ENCODE results near the gene CLDN10.
"Not testable (repeated sequence)": the region's sequence is repeated elsewhere in the genome, so short reads cannot be mapped to it uniquely, and the experiment has no call there.

The CLDN10 gene, protein sequence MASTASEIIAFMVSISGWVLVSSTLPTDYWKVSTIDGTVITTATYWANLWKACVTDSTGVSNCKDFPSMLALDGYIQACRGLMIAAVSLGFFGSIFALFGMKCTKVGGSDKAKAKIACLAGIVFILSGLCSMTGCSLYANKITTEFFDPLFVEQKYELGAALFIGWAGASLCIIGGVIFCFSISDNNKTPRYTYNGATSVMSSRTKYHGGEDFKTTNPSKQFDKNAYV

DNA sequence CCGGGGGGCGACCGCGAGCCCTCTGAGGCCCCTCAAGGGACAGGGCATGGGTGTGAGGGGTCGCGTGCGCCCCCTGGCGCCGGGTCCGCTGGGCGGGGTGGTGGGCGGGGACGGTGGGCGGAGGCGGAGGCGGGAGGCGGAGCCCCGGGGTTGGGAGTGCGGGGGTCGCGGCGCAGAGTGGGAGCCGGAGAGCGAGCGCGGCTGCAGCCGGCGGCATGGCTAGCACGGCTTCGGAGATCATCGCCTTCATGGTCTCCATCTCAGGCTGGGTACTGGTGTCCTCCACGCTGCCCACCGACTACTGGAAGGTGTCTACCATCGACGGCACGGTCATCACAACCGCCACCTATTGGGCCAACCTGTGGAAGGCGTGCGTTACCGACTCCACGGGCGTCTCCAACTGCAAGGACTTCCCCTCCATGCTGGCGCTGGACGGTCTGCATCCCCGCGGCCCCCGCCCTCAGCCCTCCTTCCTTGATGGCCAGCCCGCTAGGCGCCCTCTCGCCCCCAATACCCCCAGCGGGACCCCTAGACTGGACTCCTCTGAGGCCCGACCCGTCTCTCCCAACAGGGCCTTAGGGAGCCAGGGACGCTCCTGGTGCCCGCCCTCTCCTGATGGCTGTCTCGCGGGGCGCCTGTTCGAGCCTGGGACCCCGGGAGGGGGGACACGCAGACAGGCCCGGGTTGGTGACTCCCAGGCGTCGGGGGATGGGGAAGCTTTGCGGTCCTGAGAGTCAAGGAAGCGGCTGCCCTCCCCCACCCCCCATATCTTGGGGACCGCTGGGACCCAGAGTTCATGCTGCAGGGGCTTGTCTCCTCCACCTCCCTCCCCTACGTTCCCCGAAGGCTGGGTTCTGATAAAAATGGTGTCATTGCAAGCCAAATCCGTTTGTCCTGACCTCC is at the start of gene CLDN10:
TSS of gene CLDN10 (plus strand) at position 182 of the 903 bp plus-strand sequence. CDS start at position 216, 34 bp downstream.
- peak; percentile 75 for DNase-seq (ENCODE audit: low spot score)

DNA sequence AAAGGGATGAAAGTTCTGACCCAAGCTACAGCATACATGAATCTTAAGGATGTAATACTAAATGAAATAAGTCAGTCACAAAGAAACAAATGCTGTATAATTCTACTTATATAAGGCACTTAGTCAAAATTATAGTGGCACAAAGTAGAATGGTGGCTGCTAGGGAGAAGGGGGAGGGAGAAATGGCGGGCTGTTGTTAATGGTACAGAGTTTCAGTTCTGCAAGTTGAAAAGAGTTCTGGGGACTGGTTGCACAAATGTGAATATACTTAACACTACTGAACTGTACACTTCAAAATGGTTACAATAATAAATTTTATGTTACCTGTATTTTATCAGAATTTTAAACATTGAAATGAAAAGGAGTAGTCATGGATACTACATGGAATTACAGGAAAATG is 48.9 kb upstream of the CLDN10 start:
- DNase-seq (ENCODE audit: low spot score) = no peak

DNA sequence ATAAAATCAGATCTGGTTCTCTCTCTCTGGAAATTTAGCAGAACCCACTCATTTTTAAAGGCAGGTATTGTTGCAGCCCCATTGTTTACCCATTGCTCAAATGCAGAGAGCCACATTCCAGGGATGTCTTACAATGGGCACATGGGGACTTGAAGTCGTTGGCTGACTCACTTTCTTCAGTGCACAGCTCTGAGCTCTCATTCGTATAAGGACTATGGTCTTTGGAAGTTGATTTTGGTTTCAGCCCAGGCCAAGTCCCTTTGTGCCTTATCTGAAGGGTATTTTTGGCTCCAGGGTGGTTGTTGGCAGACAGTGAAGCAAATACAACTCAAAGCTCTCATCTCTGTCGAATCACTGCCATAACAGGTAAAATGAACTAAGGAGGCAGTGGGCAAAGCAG is 47.3 kb upstream of the CLDN10 start:
- DNase-seq (ENCODE audit: low spot score) = no peak

DNA sequence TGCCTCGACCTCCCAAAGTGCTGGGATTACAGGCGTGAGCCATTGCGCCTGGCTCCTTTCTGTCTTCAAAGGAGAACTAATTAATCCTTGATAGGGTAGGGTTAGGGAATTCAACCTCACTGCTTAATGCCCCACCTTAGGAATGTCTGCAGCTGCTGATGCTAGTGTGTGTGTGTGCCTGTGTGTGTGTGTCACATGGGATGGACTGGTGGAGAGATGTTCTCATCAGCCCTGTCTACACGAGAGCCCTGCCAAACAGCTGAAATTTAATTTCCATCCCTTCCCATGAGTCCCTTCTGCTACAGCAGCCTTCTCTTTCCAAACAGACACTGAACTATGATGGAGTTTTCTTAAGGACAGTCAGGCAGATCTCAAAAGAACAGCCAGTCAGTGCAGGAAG is 46.5 kb upstream of the CLDN10 start:
- no peak for DNase-seq (ENCODE audit: low spot score)

DNA sequence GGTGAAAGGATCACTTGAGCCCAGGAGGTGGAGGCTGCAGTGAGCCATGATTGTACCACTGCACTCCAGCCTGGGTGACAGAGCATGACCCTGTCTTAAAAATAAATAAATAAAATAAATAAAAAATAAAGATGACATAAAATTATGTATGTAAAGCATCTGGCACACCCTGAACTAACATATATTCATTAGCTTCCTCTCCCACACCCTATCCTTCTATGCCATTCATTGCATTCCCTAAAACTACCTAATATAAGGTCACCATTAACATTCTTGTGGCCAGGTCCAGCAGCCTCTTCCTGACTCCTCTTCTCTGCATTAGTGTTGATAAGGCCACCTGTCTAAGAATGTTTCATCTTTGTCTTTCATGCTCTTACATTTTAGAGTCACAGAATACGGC is 44.5 kb upstream of the CLDN10 start:
- no peak for DNase-seq (ENCODE audit: low spot score)

DNA sequence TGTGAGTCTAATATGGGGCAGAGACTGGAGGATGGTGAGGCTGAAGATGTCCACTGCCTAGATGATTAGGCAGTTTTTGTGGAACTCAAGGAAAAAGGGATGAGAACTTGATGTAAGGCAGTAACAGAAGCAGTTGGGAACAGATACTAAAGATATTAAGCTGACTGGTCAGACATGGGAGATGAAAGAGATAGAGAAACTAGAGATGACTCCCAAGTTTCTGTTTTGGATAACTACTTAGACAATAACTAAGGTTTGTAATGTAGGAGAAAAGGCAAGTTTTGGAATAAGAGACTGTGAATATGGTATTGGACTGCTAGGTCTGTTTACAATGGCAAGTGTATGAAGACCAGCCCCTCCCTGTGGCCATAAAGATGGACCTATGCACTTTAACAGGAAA is 43.5 kb upstream of the CLDN10 start:
- DNase-seq (ENCODE audit: low spot score) = no peak

DNA sequence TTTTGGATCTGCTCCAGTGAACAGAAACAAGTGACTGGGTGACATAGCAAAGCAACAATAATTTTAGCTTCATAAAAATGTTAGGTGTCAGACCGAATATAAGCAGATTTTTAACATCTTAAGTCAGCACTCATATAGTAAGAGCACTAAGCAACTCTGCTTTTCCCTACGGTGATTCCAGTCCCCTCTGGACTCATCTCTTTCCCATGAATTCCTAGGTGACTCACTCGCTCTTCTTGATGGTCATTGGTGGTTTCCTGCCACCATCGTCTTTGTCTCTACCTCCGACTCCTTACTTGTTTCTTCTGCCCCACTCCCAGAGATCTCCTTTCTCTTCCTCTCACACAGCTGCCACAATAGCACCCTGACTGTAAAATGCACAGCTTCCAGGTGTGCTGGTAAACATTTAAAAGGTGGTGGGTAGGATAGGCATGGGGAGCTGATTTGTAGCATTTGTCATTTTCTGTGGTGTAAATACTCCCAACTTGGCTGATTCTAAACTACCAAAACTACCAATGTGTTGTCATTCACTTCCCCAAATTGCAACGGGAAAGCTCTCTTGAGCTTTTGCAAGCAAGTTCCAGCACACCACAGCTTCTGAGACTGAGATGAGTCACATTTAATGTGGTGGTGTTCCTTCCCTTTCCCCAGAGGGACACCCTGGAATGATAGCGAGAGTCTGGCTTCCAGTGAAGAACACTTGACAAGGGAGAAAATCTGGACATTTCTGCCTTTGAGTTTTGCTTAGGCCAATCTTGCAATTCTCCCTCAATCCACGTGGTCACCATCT is 42.8 kb upstream of the CLDN10 start:
- no peak for DNase-seq (ENCODE audit: low spot score)

DNA sequence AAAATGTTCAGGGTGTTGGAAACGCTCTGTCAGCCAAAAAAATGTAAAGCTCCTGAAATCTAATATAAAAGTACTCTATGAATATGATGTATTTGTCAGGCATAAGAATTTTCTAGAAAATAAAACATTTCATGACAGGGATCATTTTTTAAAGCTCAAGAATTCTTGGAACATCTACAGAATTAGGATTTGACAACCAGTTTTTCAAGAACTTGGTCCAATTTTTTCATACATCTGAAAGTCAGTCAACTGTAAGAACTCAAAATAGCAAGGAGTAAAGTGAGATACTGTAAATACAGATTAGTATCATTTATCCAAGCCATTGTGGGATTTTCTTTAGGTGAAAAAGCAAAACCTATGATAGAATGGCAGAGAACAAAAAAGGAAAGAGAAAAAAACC is 41.6 kb upstream of the CLDN10 start:
- no peak for DNase-seq (ENCODE audit: low spot score)

DNA sequence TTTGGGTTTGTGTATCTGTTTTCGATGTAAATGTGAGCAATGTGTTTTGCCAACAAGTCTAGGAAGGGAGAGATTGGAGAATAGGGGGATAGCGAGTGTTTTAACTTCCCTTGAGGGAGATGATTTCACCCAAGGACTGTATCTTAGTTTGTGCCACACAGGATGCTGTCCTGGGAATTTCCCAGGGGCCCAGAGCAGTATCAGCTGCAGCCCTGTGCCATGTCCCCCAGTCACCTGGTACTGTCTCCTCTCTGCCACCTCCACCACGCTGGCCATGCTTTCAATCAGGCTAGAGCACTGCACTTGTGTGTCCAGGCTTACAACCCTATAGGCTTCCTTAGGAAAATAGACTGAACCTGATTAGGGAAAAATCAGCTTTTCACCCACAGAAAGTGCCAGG is 40.1 kb upstream of the CLDN10 start:
- DNase-seq (ENCODE audit: low spot score) = no peak

DNA sequence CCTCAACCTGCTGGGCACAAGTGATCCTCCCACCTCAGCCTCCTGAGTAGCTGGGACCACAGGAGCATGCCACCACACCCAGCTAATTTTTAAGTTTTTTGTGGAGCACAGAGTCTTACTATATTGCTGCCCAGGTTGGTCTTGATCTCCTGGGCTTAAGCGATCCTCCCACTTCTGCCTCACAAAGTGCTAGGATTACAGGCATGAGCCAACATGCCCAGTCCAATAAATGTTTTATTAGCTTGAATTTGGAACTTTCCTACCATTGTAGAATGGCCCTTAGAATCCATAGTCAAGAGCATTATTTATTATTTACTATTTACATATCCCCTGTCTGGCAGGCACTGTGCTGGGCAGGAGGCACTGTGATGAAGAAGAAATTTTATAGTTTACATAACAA is 39.6 kb upstream of the CLDN10 start:
- DNase-seq (ENCODE audit: low spot score) = no peak

DNA sequence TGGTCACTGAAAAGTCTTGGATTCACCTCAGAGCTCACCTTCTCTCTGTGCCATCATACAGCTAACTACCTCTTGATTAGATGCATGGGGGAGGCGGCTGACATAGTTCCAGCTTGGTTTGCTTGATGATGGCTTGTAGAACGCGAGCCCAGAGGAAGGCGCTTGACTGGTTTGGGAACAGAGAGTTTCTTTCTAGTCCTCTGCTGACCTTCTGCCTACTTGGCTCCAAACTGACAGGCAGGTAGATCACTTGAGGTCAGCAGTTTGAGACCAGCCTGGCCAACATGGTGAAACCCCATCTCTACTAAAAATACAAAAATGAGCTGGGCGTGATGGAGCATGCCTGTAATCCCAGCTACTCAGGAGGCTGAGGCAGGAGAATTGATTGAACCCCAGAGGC is 36.9 kb upstream of the CLDN10 start:
- not testable (repeated sequence) for DNase-seq (ENCODE audit: low spot score)

DNA sequence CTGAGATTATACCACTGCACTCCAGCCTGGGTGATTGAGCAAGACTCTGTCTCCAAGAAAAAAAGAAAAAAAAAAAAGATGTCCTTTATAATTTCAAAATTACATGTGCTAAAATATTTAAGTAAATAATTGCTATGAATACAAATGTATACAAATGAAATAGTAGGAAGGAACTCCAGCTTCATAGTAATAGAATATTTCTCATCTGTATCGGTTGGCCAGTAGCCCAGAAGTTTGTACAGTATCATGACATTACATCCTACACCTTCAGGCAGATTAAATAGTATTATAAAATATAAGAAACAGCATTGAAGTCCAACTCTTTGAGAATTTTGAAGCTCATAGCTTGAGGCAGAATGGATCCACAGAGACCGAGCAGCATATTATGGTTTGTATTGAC is 36.5 kb upstream of the CLDN10 start:
- no peak for DNase-seq (ENCODE audit: low spot score)

DNA sequence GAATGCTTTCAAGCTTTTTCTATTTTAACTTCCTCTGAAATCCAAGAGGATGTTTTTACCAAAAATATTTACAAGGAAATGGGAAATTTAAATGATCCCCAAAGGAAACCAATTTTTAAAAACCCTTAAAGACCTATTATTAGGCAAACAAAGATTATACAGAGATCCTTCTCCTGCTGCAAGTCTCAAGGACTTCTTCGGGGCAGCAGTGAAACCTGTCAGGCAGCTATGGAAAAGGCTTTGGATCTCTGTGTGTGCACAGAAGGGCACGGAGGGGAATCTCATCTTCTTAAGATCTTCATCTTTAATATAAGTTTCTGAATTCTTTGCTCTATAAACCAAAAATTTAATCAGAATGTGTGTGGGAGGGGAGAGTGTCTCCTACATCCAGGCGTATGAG is 36.0 kb upstream of the CLDN10 start:
- DNase-seq (ENCODE audit: low spot score) = no peak

DNA sequence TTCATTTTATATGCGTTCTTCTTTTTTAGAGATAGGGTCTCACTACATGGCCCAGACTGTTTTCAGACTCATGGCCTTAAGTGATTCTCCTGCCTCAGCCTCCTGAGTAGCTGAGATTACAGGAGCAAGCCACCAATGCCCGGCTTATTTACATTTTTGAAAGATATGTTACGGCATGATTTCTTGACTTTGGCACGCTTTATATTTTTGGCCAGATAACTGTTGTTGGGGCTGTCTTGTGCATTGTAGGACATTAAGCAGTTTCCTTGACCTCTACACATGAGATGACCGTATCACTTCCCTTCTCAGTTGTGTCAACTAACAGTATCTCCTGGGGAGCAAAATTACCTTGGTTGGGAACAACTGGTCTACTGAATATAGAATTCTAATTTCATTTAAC is 28.9 kb upstream of the CLDN10 start:
- DNase-seq (ENCODE audit: low spot score) = no peak

DNA sequence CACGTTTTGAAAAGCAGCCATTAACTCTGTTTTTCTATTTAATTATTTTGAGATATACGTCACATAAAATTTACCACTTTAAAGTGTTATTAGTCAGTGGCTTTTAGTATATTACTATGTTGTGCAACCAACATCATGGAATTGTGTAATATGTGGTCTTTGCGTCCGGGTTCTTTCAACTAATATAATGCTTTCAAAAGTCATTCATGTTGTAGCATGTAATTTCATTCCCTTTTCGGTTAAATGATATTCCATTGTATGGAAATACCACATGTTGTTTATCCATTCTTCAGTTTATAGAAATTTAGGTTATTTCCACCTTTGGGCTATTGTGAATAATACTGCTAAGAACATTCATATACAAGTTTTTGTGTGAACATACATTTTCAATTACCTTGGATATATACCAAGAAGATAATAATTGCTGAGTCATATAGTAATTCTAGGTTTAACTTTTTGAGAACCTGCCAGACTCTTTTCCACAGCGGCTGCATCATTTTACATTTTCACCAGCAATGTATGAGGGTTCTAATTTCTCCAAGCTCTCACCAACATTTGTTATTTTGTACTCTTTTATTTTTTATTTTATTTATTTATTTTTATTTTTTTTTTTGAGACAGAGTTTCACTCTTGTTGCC is 28.1 kb upstream of the CLDN10 start:
- DNase-seq (ENCODE audit: low spot score) = no peak

DNA sequence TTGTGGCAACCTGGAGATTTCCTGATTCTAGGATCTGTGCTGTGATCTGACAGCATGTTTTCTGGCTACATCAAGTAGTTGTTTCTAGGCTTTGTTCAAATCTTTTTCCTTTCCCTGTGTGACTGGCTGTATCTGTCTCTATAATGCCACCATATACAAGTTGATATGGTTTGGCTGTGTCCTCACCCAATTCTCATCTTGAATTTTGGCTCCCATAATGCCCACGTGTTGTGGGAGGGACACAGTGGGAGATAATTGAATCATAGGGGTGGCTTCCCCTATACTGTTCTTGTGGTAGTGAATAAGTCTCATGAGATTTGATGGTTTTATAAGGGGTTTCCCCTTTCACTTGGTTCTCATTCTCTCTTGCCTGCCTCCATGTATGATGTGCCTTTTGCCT is 24.6 kb upstream of the CLDN10 start:
- no peak for DNase-seq (ENCODE audit: low spot score)

DNA sequence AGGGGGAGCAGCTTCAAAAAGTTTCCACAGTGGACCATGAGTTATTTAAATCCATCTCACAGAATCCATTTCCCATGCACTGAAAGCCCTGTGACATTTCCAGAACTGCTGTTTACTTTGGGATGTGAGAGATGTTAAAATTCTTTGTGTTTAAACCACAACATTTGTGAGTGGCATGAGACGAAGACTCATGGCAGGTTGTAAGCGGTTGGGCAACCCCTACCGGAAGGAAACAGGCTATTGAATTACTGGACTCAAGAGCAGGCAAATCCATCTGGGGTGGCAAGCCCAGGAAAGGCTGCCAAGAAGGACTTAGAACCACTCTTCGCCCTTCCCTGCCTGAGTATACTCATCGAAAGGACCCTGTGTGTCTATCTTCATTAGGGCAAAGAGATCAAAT is 22.3 kb upstream of the CLDN10 start:
- no peak for DNase-seq (ENCODE audit: low spot score)

DNA sequence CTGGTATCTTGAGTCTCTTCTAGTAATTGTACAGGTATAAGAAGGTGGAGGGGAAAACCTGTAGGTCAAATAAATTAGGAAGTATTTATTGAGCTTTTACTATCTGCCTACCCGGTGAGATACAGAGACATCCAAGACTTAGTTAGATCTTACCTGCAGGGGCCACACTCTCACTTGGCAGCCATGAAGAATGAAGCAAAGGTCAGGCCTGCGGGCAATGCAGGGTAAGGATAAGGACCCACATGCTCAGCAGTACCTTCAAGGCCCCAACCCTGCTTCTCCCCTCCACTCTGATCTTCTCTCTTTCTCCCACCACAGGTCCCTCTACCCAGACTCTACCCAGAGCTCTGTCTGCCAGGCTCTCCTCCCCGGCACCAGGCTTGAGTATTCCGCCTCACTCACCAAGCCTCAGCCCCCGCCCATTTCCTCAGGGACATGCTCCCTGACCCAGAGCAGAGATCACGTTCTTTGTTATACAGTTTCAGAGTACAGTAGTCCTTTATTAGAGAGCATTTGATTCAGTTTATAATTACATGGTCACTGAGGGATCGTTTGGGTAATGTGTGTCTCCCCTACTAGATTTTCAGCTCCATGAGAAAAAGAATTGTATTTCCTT is 18.9 kb upstream of the CLDN10 start:
- no peak for DNase-seq (ENCODE audit: low spot score)

DNA sequence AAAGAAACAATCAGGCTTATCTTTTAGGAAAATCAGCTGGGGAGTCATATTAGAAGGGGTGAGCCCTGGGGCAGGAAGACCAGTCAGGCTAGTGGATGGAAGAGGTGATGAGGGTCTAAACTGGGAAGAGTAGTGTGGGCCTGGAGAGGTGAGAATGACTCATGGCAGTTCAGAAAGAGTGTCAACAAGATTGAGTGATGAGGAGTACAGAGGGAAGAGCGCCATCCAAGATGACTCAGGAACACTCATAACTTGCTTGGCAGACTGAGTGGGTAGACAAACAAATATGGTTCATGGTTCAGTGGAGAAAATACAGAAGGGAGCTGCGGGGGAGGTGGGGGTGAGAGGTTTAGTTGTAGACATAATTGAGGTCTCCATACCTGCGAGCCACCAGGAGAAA is 17.3 kb upstream of the CLDN10 start:
- DNase-seq (ENCODE audit: low spot score) = no peak

DNA sequence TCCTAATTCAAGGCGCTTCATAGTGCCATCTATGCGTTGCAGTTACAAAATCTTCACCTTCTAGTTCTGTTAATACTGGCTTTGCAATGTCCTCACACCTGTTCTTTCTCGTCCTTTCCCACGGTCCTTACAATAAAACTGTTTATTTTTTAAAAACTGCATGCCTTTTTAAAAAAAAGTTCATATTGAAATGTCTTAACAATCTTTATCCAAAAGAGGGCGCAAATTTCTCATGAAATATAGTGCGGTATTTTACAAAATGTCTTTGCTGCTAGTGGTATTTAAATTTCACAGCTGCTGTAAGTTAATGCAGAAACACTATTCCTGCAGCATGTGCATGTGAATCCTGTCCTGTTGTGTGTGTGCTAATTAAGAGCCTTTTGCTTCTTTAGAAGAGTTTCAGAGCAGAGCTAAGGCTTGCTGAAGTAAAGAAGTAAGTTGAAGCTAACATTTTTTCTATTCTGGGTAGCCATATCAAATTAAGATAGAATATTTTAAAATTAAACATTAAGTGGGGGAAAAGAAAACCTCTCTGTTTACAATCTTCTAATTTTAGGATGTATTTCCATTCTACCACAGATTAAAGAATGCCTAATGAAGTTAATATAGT is 15.8 kb upstream of the CLDN10 start:
- no peak for DNase-seq (ENCODE audit: low spot score)

DNA sequence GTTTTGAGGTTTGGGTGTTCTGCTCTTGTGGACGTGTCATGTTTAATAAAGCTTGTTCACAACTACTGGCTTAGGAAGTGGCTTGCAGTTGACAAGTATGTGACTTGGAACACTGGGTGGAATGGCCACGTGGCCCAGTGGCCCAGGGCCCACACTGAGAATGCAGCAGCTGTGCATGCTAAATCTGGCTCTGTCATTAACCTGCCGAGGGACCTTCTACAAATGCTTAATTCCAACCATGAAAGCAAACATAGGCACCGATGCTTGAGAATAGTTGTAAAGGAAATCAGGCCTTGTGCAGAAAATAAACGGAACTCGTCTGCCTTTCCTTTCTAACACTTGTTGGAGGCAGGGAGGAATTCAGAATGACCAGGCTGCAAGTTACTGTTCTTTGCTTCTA is 11.6 kb upstream of the CLDN10 start:
- DNase-seq (ENCODE audit: low spot score) = no peak
